GM21825 (cell line): ENCODE measurements around the gene HIRA.

Experiments
- ATAC-seq: cut with Tn5 transposase; IDR thresholded peaks from one replicate; pipeline ENCODE4 v1.9.1; 2021; ENCODE audit warnings: mild to moderate bottlenecking, moderate library complexity; ENCODE audit not compliant: unreplicated experiment

HIRA gene

DNA sequence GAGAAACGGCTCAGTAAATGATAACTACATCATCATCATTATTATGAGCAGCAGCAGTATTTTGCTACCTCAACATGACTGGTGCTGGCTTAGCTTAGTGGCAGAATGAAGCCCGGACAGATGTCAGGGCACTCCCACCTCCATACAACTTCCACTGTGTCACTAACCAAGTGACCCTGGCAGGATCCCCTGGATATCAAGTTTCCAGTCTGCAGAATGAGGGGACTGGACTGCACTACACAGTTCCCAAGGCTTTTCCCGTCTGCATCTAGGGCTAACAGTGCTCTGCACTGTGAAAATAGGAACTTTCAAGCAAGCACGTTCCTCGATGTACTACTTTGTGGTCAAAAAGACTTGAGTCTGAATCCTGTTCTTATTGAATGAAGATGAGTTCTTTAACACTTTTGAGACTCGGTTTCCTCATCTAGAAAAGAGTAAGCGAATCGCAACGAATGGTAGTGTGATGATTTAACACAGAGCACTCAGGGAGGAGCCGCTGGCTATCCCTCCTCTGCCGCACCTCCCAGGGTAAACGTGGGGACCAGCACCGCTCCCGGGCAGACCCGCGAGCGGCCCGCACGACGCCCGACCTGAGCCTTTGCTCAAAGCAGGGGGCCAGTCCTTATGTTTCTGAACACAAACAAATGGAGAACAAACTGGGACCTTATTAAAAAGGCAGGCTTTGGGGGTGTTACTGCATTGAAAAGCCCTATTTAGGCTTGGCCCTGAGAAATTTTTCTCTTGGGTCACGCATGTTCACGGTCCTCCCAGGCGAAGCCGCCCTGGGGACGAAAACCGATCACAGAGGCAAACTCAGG, 140.9 kb downstream of the HIRA start:
- ATAC-seq = no peak

DNA sequence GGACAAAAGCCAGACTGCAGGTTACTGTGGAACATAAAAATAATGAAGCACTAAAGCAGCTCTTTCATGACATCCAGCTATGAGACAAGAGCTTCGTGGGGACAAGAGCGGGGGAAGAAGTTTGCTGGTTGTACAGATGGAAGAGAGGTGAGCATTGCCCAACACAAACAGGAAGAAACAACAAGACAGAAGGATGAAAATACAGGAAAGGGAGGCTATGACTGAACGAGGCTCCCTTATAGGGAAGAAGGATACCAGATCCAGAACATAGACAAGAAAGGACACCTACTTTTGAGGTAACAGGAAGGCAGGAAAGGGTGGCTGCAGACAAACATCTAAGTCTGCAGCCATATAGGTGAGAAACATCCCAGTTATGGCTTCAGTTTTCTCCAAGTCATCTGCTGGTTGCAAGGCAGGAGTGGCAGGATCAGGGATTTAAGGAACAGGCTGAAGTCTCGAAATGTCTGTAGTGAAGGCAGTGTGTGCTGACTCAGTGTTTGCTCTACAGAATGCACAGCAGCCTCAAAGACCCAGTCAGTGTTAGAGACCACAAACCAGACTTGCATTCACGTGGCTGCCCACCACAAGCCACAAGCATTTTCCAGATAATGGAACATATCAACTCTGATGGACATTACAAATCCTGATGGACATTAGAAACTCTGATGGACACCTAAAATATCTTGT, 141.9 kb downstream of the HIRA start:
- no peak for ATAC-seq

DNA sequence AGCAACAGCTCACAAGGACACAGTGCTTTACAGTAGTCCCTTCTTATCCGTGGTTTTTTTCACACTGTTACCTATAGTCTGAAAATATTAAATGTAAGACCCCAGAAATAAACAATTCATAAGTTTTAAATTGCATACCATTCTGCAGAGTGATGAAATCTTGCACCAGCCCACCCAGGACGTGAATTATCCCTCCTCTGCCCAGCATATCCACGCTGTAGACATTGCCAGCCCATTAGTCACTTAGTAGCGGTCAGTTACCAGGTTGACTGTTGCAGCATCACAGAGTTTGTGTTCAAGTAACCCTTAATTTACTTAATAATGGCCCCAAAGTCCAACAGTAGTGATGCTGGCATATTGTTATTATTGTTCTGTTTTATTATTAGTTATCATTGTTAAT, 143.6 kb downstream of the HIRA start:
- ATAC-seq = no peak

DNA sequence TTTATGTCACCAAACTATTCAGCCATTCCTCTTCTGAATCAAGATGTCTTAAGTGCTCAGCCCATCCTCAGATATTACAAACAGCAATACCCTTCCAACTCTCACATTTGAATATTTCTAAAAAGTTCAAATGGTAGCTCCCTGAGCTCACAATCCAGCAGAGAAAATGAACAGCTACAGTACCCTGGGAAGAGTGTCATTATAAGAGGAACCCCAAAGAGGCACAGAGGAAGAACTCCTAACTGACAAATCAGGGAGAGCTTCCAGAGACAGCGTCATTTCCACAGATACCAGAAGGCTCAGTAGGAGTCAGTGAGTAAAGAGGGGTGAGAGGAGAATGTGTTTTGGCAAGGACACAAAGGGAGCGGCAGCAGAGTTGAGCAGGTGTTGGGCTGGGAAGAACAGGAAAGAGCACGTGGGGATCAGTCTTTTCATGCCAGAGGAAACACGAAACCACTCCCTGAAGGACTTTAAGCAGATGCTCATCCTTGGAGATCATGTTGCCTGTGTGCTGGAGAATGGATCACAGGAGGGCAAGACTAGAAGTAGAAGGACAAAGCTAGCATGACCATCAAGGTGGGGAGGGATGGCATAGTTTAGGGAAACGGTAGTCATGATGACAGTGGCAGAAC, 144.3 kb downstream of the HIRA start:
- ATAC-seq = no peak

DNA sequence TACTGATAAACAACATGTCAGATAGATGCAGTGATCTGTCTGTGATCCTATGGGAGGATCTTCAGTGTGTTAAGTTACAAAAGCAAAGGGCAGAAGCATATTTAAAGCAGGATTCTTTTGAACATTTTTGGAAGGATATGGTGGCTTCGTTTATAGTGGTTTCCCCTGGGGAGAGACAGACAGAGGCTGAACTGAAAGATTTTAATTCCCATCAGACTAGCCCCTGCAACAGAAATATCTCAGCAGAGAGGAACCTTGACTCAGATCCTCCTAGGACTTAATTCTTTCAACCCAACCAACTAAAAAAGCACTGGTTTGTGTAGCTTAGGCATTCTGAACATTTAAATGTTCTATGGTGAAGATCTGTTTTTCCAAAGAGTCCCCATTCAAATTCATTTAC, 145.7 kb downstream of the HIRA start:
- ATAC-seq = no peak
